GM18499 (cell line): ENCODE results near the gene HINT3.
"Not testable (repeated sequence)": the region's sequence is repeated elsewhere in the genome, so short reads cannot be mapped to it uniquely, and the experiment has no call there.

Source experiments
- ATAC-seq: cut with Tn5 transposase; IDR thresholded peaks from one replicate; pipeline ENCODE4 v1.9.1; 2021; ENCODE audit warnings: moderate number of reproducible peaks; ENCODE audit not compliant: insufficient read depth, unreplicated experiment

Gene HINT3

GRCh38 chr6:125956506-125957390 is at the start of gene HINT3:
Gene HINT3 (plus strand): TSS chr6:125956770. CDS start chr6:125956978, 208 bp downstream.
- ATAC-seq: peak; percentile 75

DNA sequence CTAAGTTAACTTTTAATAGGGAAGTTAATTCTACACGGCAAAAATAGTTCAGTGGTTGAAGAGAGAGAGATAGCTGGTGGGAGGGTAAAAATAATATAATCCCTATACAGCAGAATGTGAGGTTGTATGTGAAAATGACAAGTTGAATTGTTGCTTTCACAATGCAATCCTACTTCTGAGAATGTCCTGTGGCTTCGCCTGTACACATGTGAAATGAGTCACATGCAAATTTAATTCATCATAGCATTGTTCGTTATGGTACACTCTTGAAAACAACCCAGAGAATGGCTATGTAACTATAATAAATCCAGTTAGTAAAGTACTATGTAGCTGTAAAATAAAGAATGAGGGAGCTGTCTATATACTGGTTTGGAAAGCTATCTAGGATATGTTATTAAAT is 46.0 kb upstream of the HINT3 start:
- peak; percentile 100 for ATAC-seq

- ATAC-seq: not testable (repeated sequence)
These were observed 45.5 kb upstream of the HINT3 start for GRCh38 chr6:125911051-125911451.

DNA sequence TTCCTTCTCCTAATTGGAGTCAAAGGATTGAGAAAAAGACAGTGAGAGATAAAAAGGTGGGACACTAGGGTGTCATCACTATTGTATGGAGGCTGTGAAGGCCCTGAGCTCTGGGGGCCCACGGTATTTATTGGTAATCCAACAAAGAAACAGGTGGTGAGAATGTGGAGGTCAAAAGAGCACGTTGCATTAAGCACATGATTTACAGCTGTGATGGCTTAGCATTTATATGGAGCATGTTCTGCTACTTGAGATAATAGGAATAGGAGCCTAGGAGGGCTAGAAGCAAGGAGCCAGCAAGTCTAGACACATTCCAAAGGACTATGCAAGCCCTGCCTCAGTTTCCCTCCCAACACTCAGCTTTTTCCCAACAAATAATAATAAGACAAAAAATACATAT is 44.1 kb upstream of the HINT3 start:
- ATAC-seq: not testable (repeated sequence)

GRCh38 chr6:125913145-125913544 is 43.4 kb upstream of the HINT3 start:
- ATAC-seq: no peak

DNA sequence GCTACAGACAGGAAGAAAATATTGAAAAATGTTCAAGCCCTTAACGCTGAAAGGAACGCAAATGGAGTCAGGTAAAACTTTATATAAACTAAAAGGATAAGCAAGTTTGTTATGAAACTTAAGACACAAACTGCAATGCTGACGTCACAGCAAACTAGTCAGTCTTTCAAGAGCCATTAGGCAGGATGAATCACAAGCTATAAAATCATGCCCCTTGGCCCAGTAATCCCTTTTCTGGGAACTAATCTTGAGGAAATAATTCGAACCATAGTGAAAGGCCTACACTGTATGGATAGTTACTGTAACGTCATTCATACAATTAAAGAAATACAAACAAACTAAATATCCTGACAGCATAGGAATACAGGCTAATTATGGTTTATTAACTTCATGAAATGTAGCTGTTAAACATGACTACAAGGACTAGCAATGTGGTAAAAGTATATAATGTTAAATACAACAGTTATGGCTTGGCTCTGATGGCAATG is 42.7 kb upstream of the HINT3 start:
- ATAC-seq: no peak

DNA sequence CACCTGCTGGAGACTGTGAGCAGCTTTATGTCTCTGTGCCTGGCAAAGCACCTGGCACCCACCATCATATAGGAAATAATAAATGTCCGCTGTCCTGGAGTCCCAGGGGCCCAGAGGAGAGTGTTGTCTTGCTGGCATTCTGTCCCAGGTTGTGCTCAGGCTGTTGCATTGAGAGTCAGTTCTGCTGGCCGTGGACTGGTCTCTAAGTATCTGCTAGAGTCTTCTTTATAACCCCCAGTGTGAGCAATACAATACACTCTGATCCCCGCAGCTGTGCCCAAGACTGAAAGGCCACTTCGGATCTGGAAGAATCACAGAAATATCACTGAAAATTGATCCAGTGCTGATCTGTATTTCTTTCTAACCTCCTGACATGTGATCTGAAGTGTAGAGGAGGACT is 38.3 kb upstream of the HINT3 start:
- no peak for ATAC-seq

DNA sequence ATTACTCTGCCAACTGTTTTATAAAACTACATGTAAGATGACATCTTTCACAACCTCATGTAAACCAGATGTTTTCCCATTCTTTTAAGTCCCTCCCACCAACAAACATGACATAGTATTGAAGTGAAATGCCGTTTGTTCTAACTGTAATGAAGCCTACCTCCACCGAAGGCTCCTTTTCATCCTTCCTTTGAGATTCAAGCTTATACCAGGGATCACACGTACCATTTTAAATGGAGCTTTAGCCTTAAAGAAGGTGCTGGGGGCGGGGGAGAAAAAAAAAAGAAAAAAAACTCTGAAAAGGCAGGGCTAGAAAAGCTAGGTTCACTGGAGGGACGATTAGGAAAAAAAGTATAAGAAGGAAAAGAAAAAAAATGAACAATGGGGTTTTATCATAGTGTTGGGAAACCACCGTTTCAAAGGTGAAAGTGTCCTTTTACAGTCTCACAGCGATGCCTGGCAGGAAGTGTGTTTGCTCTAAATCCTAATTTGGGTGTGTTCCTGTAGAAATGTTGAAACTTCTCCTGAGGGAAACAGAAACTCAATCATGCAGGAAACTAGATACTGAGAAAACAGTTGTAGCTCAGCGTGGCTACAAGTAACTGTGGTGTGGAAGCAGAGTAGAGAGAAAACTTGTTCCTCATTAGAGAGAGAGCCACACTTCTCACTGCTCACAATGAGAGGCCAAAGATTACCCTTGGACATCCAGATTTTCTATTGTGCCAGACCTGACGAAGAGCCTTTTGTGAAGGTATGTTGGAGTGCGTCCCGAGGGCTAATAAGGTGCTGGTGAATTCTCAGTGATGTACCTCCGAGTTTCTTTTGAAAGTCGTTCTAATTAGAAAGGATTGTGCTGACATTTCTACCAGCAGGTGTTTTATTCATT is 37.6 kb upstream of the HINT3 start:
- ATAC-seq: peak; percentile 97

- ATAC-seq: no peak
These were observed 37.0 kb upstream of the HINT3 start for GRCh38 chr6:125919618-125920017.

DNA sequence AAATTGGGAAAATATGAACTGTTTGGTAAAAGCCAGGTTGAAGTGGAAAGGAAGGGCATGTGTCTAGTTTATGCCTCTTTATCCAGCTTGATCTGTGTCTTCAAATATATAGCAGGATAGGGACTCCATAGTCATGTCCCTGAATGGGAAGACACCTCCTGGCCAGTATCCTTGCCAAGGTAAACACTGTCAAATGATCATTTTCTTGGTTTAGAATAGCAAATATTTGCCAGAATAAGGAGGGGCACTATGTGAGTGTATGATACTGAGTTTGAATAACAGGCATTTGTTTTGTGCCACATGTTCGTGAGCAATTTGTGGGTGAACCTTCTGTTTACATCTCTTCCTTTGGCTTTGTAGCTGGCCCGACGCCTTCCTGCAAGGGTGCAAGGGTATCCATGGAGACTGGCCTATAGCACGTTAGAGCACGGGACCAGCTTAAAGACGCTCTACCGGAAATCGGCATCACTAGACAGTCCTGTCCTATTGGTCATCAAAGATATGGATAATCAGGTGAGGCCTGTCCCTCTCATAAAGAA is 34.2 kb upstream of the HINT3 start:
- no peak for ATAC-seq

GRCh38 chr6:125923366-125923877 is 33.1 kb upstream of the HINT3 start:
- ATAC-seq: no peak

DNA sequence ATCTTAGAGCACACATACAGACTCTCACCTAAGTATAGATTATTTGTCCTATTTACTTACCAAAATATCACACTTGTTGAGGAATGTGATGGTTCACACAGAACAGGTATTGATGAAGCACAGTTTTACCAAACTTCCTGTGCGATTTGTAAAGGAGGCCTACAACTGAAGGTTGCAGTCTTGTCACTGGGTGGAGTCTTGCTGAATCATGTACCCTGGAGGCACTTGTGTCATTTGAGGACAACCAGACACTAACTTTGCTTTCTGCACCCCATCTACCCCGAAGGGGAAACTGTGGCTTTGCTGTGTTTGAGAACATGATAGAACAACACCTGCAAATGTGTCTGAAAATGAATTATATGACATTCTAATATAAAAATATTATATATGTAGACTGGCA is 32.4 kb upstream of the HINT3 start:
- no peak for ATAC-seq

- no peak for ATAC-seq
These were observed 31.7 kb upstream of the HINT3 start for GRCh38 chr6:125924697-125925358.

GRCh38 chr6:125926711-125927110 is 29.9 kb upstream of the HINT3 start:
- no peak for ATAC-seq

DNA sequence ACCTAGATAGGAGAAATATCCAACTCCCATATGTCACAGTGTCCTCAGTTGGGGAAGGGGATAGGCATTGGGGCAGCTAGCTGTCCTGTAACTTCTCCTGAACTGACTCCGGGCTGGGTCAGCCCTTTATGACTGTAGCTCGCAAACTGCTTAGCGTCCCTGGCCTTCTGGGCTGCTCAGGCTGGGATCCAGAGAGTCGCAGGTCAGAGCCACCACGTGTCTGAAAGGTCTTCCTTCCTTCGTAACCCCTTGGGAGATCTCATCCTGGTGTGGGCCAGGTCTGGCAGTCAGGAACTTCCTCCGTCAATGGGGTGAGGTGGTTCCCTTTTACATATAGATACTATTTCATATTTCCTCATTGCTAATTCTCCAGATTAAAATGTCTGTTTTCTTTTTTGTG is 28.8 kb upstream of the HINT3 start:
- ATAC-seq: no peak

DNA sequence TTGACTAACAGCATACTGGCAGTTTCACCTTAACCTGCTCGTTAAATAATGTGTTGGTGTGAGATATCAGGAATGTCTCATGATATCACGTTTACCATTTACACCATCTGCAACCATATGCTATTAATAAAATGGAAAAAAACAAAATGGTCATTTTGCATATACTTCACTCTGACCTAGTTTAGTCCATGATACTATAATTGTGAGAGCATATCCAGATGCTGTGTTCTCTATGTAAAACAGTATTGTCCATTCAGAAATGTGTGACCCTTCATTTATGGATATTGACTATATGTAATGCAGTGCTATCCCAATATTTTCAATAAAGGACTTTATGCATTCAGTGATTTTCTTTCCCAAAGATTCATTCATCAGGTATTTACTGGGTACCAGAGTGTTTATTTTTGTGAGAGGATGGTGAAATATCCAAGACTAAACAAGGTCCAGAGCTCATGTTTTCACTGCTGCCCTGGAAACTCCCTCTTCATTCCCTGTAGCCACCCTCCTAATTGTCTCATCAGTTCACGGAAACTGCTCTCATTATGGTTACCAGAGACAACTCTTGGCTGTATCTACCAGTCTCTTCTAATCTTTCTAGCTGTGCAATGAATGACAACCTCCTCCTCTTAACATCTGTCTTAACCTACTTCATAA is 25.7 kb upstream of the HINT3 start:
- no peak for ATAC-seq

GRCh38 chr6:125931733-125932450 is 24.7 kb upstream of the HINT3 start:
- ATAC-seq: peak; percentile 64

- no peak for ATAC-seq
These were observed 24.1 kb upstream of the HINT3 start for GRCh38 chr6:125932451-125932795.

DNA sequence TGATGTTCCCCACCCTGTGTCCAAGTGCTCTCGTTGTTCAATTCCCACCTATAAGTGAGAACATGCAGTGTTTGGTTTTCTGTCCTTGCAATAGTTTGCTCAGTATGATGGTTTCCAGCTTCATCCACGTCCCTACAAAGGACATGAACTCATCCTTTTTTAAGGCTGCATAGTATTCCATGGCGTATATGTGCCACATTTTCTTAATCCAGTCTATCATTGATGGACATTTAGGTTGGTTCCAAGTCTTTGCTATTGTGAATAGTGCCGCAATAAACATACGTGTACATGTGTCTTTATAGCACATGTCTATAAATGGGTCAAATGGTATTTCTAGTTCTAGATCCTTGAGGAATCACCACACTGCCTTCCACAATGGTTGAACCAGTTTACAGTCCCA is 21.1 kb upstream of the HINT3 start:
- ATAC-seq: not testable (repeated sequence)
